AG04449 (cell line): ENCODE measurements around the gene SYCP2L.

Experiments
- CTCF ChIA-PET: fragments of 350-600 bp; formaldehyde crosslinking; extraction: SDS; loops from one replicate; lab custom pipeline; 2021; ENCODE audit warnings: antibody characterized with exemption; lab: Yijun Ruan, JAX
- POLR2A ChIA-PET: fragments of 400-600, 350-600 bp; formaldehyde crosslinking; extraction: SDS; loops from one replicate; lab custom pipeline; 2020; ENCODE audit warnings: antibody characterized with exemption, inconsistent platforms; lab: Yijun Ruan, JAX
- DNase-seq: peaks from one replicate; pipeline ENCODE4 v3.0.0-alpha.2; 2010; ENCODE audit warnings: low read depth, low spot score
- H3K4me3 ChIP-seq: 2 replicates; pipeline ENCODE4 v1.5.1; 2011; ENCODE audit warnings: low read depth, mild to moderate bottlenecking, control low read depth, low read length
- CTCF ChIP-seq: IDR thresholded peaks from one replicate; pipeline ENCODE4 v1.5.1; 2011; ENCODE audit warnings: mild to moderate bottlenecking, moderate library complexity, low read length, control low read depth, inconsistent platforms; ENCODE audit not compliant: insufficient read depth; ENCODE audit errors: missing control alignments

Gene SYCP2L

GRCh38 chr6:10945845-10946244 lies 59.0 kb downstream of the SYCP2L start:
- POLR2A ChIA-PET: no interaction called here
- DNase-seq: no peak
- CTCF ChIA-PET: interaction anchor here (1.5 kb wide), 1 partner anchor 123 kb away, joined by 3 read pairs; no protein-coding TSS in a partner anchor
- H3K4me3 ChIP-seq: no peak overlapping the region
- TF ChIP-seq CTCF: no peak

GRCh38 chr6:10947966-10948365 lies 61.1 kb downstream of the SYCP2L start:
- no peak for TF ChIP-seq CTCF
- no peak for DNase-seq
- POLR2A ChIA-PET: no interaction called here
- CTCF ChIA-PET: interaction anchor here (1.6 to 11.3 kb wide), 3 partner anchors 119 to 548 kb away, joined by 5 to 413 read pairs (median 5); no protein-coding TSS in a partner anchor
- no peak overlapping the region for H3K4me3 ChIP-seq

GRCh38 chr6:10949579-10950490 lies 63.0 kb downstream of the SYCP2L start:
- ChIA-PET CTCF (interaction anchor here (0.9 to 11.3 kb wide), 12 partner anchors 90 to 633 kb away, joined by 3 to 413 read pairs (median 6); partner anchors contain the start of gene ELOVL2), POLR2A (no interaction called here)
- no peak for TF ChIP-seq CTCF

GRCh38 chr6:10951675-10952282 lies 64.9 kb downstream of the SYCP2L start:
- ChIA-PET CTCF (interaction anchor here (0.7 to 11.3 kb wide), 30 partner anchors 10 to 631 kb away, joined by 3 to 413 read pairs (median 4); partner anchors contain the start of gene ELOVL2), POLR2A (no interaction called here)
- no peak overlapping the region for H3K4me3 ChIP-seq
- DNase-seq: peak; percentile 40
- peak; percentile 55 for TF ChIP-seq CTCF

More at GRCh38 chr6:10949579-10950490, 63.0 kb downstream of the SYCP2L start:
- H3K4me3 ChIP-seq: no peak overlapping the region
- DNase-seq: no peak

- peak; percentile 95 for TF ChIP-seq CTCF
- no peak overlapping the region for H3K4me3 ChIP-seq
- DNase-seq: peak; percentile 36
- POLR2A ChIA-PET: interaction anchor here (0.5 to 0.8 kb wide), 2 partner anchors 95 to 139 kb away, joined by 3 to 4 read pairs; partner anchors contain the start of gene SMIM13
- CTCF ChIA-PET: interaction anchor here (0.7 to 11.3 kb wide), 57 partner anchors 9 to 630 kb away, joined by 3 to 413 read pairs (median 6); partner anchors contain the start of genes ELOVL2 and SMIM13
Measured at GRCh38 chr6:10954590-10955010, 67.7 kb downstream of the SYCP2L start.
